Right lobe of liver (tissue), 6 donors: ENCODE data around the gene CLEC7A. TPM values are rescaled to one million over a fixed set of nuclear protein-coding genes. Genes with fewer than 3 reads are reported as not detected.

ENCODE experiments used
- ATAC-seq, 4 donors: fragments of 200-7000 bp; cut with Tn5 transposase; one replicate each; pipeline ENCODE4 v1.9.1; 2020; ENCODE audit warnings: mild to moderate bottlenecking in 4 of 4, moderate library complexity in 4 of 4
- DNase-seq, 3 donors: peaks; one replicate each; pipeline ENCODE4 v3.0.0-alpha.2; 2020
- H3K27ac ChIP-seq, 3 donors: fragments of 200-600 bp; one replicate each; pipeline ENCODE4 v1.8.0; 2022
- H3K27me3 ChIP-seq, 2 donors: fragments of 200-600 bp; one replicate each; pipeline ENCODE4 v1.8.0; 2022
- H3K36me3 ChIP-seq, 4 donors: fragments of 200-600 bp; sonication (generic) in 1 of 4; one replicate each; pipeline versions ENCODE4 v1.5.1 to v1.8.0; 2017 to 2022; ENCODE audit warnings: control low read depth in 1 of 4
- H3K4me1 ChIP-seq, 4 donors: fragments of 200-600 bp; sonication (generic) in 1 of 4; one replicate each; pipeline versions ENCODE4 v1.5.1 to v1.8.0; 2017 to 2022; ENCODE audit warnings: control low read depth in 1 of 4
- H3K4me3 ChIP-seq, 3 donors: fragments of 200-600 bp; one replicate each; pipeline ENCODE4 v1.8.0; 2022
- H3K9me3 ChIP-seq, 4 donors: fragments of 200-600 bp; sonication (generic) in 1 of 4; one replicate each; pipeline versions ENCODE4 v1.5.1 to v1.8.0; 2017 to 2022; ENCODE audit warnings: control low read depth in 1 of 4
- POLR2A ChIP-seq: fragments of 450-650 bp; IDR thresholded peaks from one replicate; pipeline ENCODE4 v1.6.1; 2017; ENCODE audit warnings: antibody characterized with exemption, mild to moderate bottlenecking
- WGBS: methylation state at CpG from one replicate; pipeline ENCODE4 v1.1.6; 2018; ENCODE audit warnings: low coverage, low lambda C conversion rate; ENCODE audit not compliant: insufficient coverage; ENCODE audit errors: missing lambda C conversion rate; 5-methylcytosine and 5-hydroxymethylcytosine counted together
- intact Hi-C, 2 donors: fragments of 100-400 bp; cut with DNase I; formaldehyde crosslinking; loops; one replicate each; pipeline versions ENCODE4 v1.11.2 to v1.14.1; 2022
- total RNA-seq, 6 experiments: library from RNA; depleted of rRNA in 2 of 6; stranded (reverse); fragments of >200 nt in 2 of 6; fragmentation: NEBNext Ultra II Directional in 3 of 6; extraction: Animal tissue kit (Norgen Biotek cat#: 25700) in 3 of 6; gene quantifications; one replicate each; pipeline versions ENCODE4 v1.1.0 to v1.2.4, GENCODE V29; 2016 to 2023
- TF ChIP-seq, protein P1 (sequence below), 4 donors: fragments of 200-600 bp in 3 of 4; fragments of 450-650 bp in 1 of 4; IDR thresholded peaks; one replicate each; pipeline versions ENCODE4 v1.5.1 to v1.8.0; 2016 to 2022; ENCODE audit warnings: antibody characterized with exemption in 4 of 4, mild to moderate bottlenecking in 2 of 4
- donor health status: DM: no; HTN: yes; CAD: no.
- donor health status: DM: no; HTN: no; CAD: no.
- donor health status: DM: no; HTN: no; CAD: no.
- donor health status: DM: no; HTN: yes; CAD: no.
- donor health status: DM: no; HTN: yes; CAD: no.

CLEC7A gene
- total RNA-seq, 6 experiments from 2014 or later = 1.6 to 9.5 (median 3.8) TPM

DNA sequence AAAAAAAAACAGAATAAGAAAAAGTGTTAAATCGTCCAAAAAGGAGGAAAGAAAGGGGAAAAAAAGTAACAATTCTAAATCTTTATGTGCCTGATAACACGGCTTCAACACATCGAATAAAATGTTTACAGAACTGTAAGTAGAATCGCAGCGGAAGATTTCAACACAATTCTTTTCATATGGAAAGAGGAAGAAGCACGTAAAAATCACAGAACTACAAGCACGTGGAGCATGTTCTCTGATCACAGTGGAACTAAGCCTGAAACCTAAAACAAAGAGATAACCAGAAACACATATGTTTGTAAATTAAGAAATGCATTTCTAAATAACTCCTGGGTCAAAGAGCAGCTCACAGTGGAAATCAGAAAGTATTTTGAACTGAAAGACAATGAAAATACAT is 8.7 kb downstream of the CLEC7A start:
- peak in 2 of 4 donors; percentile 55 for ATAC-seq
- WGBS = 40% methylated on average over 7 of the region's 7 CpGs
- no peak for TF ChIP-seq POLR2A
- TF ChIP-seq, protein P1, sequence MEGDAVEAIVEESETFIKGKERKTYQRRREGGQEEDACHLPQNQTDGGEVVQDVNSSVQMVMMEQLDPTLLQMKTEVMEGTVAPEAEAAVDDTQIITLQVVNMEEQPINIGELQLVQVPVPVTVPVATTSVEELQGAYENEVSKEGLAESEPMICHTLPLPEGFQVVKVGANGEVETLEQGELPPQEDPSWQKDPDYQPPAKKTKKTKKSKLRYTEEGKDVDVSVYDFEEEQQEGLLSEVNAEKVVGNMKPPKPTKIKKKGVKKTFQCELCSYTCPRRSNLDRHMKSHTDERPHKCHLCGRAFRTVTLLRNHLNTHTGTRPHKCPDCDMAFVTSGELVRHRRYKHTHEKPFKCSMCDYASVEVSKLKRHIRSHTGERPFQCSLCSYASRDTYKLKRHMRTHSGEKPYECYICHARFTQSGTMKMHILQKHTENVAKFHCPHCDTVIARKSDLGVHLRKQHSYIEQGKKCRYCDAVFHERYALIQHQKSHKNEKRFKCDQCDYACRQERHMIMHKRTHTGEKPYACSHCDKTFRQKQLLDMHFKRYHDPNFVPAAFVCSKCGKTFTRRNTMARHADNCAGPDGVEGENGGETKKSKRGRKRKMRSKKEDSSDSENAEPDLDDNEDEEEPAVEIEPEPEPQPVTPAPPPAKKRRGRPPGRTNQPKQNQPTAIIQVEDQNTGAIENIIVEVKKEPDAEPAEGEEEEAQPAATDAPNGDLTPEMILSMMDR (IDR thresholded peaks at IDR 0.05) = no peak
- H3K27me3 ChIP-seq = no peaks in the 10 kb centered on the region
- intact Hi-C loops = no loop called here
- no peak overlapping the region for H3K4me3 ChIP-seq
- no peaks in the 10 kb centered on the region for H3K9me3 ChIP-seq
- peak overlapping the region in 1 of 3 donors; percentile 35 for H3K27ac ChIP-seq
- no peaks in the 10 kb centered on the region for H3K4me1 ChIP-seq
- DNase-seq = no peak
- no peaks in the 10 kb centered on the region for H3K36me3 ChIP-seq

DNA sequence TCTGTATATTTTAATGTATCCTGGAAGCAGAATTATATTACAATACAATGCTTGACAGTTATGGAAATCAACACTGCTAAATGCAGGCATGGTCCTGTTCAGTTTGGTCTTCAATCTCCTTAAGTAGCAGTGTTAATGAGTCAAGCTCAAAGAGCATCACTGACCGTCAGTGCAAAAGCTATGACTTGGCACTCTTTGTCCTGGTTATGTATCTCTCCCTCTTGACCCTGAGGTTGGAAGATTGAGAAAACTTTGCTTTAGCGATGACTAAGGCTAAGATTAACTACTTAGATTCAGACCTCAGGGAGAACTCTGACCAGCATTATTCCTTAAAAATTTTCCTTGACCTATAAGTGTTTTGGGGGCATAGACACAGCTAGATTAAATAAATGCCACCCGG is 10.9 kb downstream of the CLEC7A start:
- Histone ChIP-seq H3K27ac (no peak overlapping the region), H3K4me1 (no peaks in the 10 kb centered on the region), H3K9me3 (no peaks in the 10 kb centered on the region), H3K27me3 (no peaks in the 10 kb centered on the region), H3K4me3 (no peak overlapping the region), H3K36me3 (no peaks in the 10 kb centered on the region)
- ATAC-seq = no peak
- intact Hi-C loops = no loop called here
- no peak for TF ChIP-seq POLR2A
- TF ChIP-seq, protein P1 (IDR thresholded peaks at IDR 0.05) = no peak
- WGBS = 71% methylated on average over 3 of the region's 3 CpGs
- no peak for DNase-seq

DNA sequence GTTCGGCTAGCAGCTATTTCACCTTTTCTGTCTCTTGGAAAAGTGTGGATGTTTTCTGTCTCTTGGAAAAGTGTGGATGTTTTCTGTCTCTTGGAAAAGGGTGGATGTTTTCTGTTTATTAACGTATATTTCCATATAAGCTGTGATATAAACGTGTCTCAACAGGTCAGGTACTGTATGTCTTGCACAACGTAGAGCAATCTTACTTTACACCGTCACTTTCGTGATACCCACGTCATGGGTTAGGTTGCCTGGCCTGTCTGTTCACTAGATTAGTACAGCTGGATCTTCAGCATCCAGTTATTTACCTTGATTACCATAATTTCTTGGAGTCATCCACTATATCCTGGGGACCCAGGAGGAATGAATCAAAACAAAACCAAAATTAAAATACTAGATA is 14.1 kb downstream of the CLEC7A start:
- Histone ChIP-seq H3K9me3 (no peaks in the 10 kb centered on the region), H3K36me3 (no peaks in the 10 kb centered on the region), H3K4me1 (peaks cover 0 to 2% (median 0%) of the 10 kb centered on the region in 4 donors), H3K27ac (no peak overlapping the region), H3K27me3 (no peaks in the 10 kb centered on the region), H3K4me3 (no peak overlapping the region)
- ATAC-seq (no peak), DNase-seq (no peak)
- intact Hi-C loops = no loop called here
- WGBS = 91% methylated on average over 7 of the region's 7 CpGs
- no peak for TF ChIP-seq POLR2A
- TF ChIP-seq, protein P1 (IDR thresholded peaks at IDR 0.05) = no peak

DNA sequence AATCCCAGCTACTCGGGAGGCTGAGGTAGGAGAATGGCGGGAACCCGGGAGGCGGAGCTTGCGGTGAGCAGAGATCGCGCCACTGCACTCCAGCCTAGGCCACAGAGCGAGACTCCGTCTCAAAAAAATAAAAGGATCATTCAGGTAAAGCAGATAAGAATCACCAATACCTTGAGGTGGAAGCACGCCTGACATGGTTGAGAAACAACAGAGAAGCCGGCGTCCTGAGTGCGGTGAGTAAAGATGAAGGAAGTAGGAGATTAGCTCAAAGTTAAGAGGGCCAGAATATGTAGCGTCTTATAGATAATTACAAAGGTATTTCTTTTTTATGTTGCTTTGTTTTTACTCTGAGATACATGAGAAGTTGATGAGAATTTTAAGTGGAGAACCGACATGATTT is 14.7 kb downstream of the CLEC7A start:
- H3K4me3 ChIP-seq = no peak overlapping the region
- H3K27ac ChIP-seq = no peak overlapping the region
- H3K27me3 ChIP-seq = no peaks in the 10 kb centered on the region
- WGBS = 89% methylated on average over 15 of the region's 15 CpGs
- no peaks in the 10 kb centered on the region for H3K9me3 ChIP-seq
- intact Hi-C loops = no loop called here
- no peak for TF ChIP-seq POLR2A
- TF ChIP-seq, protein P1 (IDR thresholded peaks at IDR 0.05) = no peak
- H3K4me1 ChIP-seq = peaks cover 0 to 8% (median 0%) of the 10 kb centered on the region in 4 donors
- ATAC-seq (no peak), DNase-seq (no peak)
- no peaks in the 10 kb centered on the region for H3K36me3 ChIP-seq

DNA sequence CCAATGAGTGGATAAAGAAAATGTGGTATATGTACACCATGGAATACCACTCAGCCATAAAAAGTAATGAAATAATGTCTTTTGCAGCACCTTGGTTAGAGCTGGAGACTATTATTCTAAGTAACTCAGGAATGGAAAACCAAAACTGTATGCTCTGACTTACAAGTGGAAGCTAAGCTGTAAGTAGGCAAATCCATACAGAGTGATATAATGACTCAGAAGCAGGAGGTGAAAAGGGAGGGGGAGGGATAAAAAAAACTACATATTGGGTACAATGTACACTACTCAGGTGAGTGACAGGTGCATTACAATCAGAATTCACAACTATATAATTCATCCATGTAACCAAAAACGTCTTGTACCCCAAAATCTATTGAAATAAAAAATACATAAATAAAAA is 16.1 kb downstream of the CLEC7A start:
- WGBS = 31% methylated on average over 1 of the region's 1 CpG

More for the DNA sequence above, 16.1 kb downstream of the CLEC7A start:
- TF ChIP-seq, protein P1 (IDR thresholded peaks at IDR 0.05) = no peak
- TF ChIP-seq POLR2A = no peak
- Histone ChIP-seq H3K4me1 (peaks cover 0 to 8% (median 0%) of the 10 kb centered on the region in 4 donors), H3K27ac (no peak overlapping the region), H3K4me3 (no peak overlapping the region), H3K9me3 (no peaks in the 10 kb centered on the region), H3K27me3 (no peaks in the 10 kb centered on the region), H3K36me3 (no peaks in the 10 kb centered on the region)
- intact Hi-C loops = no loop called here
- ATAC-seq = no peak
- DNase-seq = no peak
